HL-60/S4 treated with retinoic acid at 250 ng/mL for 4 days and 3 days (cell line): ENCODE data around the gene TRPV4.

Experiments used
- in situ Hi-C: fragments of 300-500 bp; cut with MboI; formaldehyde crosslinking; loops from 2 replicates; pipeline ENCODE4 v1.7.0; 2022; ENCODE audit warnings: low sequenced_read_pairs

The TRPV4 gene

DNA sequence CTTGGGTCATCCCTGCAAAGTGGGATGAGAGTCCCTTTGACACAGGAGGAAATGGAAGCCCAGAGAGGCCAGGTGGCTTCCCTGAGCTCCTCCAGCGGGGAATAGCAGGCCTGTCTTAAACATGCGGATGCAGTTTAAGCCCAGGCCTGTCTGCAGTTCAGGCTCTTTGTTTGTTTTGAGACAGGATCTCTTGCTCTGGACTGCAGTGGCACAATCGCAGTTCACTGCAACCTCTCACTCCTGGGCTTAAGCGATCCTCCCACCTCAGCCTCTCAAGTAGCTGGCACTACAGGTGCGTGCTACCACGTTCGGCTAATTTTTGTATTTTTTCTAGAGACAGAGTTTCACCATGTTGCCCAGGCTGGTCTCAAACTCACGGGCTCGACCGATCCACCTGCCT, 3.5 kb downstream of the TRPV4 start:
- in situ Hi-C loops: no loop called here

DNA sequence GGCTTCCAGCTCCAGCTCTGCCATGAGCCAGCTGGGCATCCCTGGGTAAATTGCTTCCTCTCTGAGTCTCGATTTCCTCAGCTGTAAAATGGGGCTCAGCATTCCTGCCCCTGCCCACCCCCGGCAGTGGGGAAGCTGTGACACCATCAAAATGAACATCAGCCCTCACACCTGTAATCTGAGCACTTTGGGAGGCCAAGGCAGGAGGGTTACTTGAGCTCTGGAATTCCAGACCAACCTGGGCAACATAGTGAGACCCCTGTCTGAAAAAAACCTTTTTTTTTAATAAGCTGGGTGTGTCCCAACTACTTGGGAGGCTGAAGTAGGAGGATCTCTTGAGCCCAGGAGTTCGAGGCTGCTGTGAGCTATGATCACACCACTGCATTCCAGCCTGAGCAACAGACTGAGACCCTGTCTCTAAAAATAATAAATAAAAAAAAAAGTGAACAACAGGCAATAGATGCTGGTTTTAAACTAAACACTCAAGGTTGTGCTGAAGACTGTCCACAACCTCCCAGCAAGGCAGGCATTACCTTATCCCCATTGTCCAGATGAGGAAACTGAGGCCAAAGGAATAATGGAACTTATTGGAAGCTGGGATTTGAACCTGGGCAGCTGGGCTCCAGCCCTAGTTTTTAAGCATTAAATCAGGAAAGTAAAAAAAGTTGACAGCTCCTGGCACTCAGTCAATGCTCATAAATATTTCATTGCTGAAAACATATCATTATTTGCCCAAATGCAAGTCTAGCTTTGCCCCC, 4.3 kb downstream of the TRPV4 start:
- in situ Hi-C loops: no loop called here

DNA sequence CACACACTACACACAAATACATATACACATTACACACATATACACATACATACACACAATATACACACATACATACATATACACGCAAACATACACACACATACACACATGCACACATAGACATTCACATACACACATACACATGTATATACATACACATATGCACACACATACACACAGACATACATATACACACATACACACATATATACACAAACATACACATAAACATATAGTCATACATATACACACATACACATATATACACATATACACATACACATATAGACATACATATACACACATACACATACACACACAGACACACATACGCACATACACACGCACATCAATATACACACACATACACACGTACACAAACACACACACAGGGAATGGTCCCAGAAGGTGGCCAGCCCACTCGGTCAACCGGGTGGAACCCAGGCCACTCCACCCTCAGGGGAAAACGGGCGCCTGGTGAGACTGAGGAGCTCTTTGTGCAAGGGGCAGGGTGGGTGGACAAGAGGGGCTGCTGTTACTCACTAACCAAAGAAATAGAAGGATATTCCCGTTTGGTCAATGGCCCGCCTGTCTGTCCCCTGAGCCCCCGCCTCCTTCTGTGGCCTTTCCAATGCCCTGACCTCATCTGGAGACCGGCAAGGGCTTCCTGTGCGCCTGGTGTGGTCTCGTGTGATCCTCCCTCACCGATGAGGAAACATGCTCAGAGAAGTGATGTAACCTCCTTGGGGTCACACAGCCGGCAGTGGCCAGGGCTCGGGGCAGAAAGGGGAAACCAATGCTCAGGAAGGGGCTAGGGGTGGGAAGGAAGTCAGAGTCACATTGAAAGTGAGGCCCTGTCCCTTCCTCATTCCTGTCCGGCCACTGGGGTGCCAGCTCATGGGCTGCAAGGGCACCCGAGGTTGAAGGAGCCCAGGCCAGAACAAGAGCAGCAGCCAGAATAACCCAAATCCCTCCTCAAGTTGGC, 5.3 kb downstream of the TRPV4 start:
- in situ Hi-C loops: no loop called here

DNA sequence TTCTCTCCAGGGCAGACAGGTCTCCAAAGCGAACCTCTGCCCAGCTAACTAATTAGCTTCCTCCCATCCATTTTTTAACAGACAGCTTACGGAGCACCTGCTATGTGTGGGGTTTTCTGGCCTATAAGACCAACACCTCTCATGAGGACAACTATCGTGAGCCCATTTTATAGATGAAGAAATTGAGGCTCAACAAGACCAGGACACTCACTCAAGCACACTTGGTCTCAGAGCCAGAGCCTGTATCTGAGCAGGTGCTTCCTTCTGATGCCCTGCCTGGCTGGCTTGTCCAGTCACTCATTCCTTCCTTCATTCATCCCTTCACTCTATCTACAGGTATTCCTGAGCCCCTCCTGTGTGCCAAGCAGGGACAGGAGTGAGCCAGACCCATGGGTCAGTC, 6.1 kb downstream of the TRPV4 start:
- in situ Hi-C loops: no loop called here

DNA sequence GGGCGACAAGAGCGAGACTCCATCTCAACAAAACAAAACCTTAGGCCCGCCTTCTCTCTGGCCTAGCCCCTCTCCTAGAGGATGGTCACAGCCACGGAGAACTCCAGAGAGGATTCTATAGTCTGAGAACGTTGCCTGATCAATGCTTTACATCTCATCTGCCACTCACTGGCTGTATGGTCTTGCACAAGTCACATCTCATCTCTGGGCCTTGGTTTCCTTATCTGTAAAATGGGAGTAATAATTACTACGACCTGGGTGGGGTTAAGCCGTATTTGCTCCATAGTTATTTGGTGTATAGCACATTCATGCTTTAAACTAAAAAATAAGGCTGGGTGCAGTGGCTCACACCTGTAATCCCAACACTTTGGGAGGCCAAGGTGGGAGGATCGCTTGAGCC, 8.5 kb downstream of the TRPV4 start:
- in situ Hi-C loops: no loop called here

DNA sequence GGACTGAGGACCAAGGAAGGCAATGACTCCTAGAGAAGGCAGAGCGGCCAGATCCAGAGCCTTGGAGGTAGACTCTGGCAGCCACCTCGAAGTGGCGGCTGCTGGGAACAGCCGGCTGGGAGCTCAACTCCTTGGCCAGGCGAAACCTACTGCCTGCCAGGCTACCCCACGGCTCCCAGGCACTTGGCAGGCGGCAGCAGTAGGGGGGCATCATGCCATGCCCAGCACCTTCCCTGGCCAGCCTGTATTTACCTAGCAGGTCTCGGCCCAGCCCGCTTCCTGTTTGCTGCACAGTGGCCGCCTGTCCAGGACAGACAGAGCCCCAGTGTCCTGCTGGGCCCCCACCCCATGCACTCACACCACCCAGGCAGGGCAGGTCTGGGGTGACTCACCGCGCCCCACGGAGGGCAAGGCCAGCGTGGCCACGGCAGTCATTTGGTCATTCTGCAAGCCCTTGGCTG, 10.2 kb downstream of the TRPV4 start:
- in situ Hi-C loops: no loop called here

DNA sequence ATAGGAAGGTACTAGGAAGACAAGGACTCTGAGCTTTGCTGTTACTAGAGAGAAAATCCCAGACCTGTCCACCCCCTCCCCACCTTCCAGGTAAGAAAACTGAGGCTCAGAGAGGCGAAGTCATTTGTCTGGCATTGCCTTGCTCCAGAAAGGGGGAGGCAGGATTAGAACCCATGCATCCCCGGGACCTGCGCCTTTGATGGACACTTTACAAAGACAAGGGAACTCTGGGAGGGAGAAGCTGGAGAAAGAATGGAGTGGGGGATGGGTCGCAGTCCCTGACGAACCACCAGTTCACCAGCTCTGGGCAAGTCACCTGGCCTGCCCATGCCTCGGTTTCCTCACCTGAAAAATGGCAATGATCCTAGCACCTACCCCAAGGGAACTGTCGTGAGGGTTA, 10.8 kb downstream of the TRPV4 start:
- in situ Hi-C loops: no loop called here

DNA sequence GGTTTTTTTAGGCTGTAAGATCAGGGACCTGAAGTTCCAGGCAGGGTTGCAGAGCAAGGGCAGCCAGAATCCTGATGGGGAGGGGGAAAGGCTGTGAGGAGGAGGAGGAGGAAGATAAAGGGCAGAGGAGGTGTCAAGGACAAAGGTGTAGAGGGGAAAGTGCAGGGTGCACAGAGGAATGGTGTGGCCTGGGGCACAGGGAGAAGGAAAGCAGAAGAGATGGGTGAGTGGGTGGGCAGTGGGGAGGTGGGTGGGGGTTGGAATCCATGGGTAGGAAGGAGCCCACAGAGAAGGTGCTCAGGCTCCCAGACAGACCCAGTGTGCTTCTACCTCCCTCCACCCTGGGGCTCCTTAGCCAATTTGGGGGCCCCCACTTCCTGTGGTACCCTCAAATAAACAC, 11.2 kb downstream of the TRPV4 start:
- in situ Hi-C loops: no loop called here

DNA sequence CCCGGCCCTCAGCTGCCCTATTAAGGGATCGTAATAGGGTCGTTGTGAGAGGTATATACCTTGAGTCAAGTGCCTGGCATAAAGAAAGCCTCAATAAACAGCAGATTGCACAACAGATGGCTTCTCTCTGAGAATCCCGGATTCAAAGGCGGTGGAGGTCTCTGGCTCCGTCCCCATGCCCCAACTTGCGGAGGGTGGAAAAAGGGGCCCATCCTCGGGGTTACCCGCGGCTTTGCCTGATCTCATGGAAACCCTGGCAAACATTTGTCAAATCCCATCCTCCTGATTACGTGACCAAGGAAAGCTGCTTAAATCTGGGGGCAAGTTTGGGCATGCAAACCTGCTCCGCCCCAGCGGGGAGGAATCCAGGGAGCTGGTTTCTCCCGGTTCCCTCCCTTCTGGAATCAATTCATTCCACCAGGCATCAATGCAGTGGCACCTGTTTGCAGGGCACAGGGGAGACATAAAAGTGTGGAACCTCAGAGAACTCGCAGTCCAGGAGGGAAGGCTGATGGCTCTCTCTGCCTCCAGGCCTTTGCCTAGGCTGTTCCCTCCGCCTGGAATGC, 12.3 kb downstream of the TRPV4 start:
- in situ Hi-C loops: no loop called here

DNA sequence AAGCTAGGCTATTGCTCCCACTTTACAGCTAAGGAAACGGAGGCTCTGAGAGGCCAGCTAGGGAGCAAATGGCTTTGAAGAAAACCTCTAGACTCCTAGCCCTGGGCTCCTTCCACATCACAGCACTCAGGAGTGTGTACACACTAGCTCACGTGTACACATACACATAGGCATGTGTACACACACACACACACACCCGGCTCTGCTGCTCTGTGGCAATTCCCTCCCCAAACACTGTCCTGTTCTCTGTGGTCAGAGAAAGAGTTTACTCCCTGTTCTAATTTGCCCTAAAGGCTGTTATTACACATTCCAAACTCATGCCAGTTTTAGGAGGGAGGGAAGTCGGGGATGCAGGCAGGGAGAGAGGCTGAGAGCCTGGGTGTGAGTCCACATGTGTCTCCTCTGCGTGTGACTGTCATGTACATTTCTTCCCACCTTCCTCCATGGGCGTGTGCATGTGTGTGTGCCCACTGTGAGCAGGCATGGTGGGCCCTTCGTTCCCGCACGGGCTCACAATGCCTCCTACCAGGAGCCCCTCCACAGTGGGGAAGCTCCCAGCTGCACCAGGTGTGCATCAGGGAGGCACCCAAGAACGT, 14.2 kb downstream of the TRPV4 start:
- in situ Hi-C loops: no loop called here

DNA sequence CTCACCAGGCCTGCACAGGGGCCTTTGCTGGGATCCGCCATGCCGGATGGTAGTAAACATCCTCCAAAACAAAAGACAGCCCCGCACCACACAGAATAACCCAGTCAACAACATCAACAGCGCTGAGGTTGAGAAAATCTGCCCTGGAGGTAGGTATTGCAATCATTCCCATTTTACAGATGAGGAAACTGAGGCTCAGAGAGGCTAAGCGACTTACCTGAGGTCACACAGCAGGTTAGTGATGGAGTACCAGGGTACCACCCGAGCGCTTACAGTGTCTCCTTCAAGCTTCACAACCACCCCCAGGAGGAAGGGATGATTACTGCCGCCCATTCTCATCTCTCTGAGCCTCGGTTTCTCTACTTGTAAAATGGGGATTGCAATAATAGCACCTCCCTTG, 14.9 kb downstream of the TRPV4 start:
- in situ Hi-C loops: no loop called here

DNA sequence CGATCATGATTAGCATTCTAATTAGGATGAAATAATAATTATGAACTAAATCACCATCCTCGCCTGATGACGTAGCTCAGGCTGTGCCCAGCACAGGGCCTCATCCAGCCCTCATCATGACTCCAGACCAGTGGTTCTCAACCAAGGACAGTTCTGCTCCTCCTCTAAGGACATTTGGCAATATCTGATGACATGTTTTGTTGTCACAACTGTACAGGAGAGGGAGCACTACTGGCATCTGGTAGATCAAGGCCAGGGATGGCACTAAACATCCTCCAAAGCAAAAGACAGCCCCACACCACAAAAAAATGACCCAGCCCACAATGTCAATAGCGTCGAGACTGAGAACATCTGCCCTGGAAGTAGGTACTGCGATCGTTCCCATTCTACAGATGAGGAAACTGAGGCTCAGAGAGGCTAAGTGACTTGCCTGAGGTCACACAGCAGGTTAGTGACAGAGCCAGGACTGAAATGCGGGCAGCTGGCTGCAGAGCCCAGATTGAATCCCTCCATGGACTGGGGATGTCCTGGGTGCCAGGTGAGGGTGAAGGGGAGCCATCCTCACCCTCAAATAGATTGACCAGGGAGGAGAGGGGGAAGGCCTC, 15.5 kb downstream of the TRPV4 start:
- in situ Hi-C loops: no loop called here

DNA sequence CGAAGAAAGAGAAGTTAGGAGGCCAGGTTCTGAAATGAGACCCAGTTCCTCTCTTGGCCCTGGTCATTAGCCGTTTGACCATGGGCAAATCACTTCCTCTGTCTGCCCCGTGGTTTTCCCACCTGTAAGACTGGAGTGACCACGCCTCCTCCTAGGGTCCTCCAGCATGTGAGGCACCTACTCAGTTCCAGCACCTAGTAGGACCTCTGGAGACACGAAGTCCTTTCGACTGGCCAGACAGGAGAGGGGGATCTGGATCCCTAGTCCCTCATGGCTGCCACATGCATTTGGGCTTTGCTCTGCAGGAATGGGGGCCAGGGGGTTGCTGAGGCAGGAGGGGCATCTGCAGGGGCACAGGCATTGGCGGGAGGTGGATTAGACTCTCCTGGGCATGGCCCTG, 16.3 kb downstream of the TRPV4 start:
- in situ Hi-C loops: no loop called here

DNA sequence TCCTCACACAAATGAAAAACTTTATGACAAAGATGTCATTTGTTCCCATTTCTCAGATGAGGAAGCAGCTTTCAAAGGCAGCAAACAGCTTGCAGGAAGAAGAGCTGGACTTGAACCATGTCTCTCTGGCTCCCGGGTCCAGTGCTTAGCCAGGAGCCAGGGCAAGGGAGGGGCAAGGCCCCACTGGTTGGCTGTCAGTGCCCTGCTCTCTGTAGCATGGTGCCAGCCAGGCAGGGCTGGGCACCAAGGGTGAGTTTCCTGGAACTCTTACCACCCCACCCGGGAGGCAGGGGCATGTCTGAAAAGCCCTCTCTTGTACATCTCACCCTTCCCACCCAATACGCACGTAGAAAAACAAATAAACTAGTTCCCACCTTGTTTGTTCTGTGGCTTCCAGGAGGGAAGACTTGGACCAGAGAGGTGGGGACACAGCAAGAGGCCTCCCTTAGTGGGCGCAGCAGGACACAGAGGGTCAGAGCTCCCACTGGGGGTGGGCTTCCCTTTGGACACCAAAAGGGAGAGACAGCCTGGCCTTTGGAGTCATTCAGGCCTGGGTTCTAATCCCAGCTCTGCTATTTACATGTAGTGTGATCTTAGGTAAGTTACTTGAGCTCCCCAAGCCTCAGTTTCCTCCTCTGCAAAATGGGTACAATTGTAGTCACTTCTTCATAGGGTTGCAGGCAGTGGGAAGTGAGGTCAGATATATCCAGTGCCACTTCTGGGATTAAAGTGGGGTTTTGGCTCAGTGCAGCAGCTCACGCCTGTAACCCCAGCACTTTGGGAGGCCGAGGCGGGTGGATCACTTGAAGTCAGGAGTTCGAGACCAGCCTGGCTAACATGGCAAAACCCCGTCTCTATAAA, 17.2 kb downstream of the TRPV4 start:
- in situ Hi-C loops: no loop called here

DNA sequence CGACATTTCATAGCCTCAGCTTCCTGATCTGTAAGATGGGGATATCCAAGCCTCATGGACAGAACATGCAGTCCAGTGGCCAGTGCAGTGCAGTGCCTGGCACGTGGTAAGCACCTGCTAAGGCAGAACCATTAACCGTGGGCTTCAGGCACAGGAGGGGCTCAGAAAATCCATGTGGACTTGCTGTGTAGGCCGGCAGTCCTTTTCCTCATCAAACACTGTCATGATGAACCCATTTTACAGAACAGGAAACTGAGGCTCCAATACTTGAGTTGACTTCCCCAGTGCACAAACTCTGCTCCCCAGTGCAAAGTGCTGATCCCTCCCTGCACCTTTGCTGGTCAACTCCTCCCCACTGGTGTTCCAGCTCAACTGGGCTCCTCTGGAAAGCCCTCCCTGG, 18.0 kb downstream of the TRPV4 start:
- in situ Hi-C loops: no loop called here

DNA sequence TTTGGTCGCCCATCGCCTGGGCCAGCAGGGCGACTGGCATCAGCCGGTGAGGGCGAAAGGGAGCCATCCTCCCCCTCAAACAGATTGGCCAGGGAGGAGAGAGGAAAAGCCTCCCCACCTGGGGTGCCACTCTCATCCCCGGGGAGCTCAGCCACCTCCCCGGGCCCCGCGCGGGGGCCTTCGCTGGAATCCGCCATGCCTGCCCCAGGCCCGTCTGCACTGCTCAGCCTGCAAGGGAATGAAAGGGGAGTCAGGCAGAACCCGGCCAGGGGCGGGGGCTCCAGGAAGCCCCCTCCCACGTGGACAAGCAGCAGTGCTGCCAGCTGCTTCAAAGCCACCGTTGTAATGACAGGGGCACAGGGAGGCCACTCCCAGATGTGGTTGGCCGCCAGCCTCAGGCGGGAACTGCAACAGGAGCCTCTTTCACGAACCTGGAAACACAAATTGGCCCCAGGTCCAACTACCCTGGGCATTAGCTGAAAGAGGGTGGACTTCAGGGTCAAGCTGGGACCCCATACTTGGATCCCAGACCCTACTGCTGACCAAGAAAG, 18.5 kb downstream of the TRPV4 start:
- in situ Hi-C loops: no loop called here

DNA sequence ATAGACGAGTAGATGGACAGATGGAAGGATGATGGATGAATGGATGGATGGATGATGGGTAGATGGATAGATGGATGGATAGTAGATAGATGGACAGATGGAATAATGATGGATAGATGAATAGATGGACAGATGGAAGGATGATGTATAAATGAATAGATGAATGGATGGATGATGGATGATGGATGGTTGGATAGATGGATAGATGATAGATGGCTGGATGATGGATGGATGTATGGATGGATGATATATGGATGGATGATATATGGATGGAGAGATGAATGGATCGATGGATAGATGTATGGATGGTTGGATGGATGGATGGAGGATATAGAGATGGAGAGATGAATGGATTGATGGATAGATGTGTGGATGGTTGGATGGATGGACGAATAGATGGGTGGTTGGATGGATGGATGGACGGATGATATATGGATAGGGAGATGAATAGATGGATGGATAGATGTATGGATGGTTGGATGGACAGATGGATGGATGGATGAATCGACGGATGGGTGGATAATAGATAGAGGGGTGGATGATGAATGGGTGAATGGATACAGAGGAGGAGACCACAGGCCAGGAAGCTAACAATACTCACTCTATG, 19.3 kb downstream of the TRPV4 start:
- in situ Hi-C loops: no loop called here

DNA sequence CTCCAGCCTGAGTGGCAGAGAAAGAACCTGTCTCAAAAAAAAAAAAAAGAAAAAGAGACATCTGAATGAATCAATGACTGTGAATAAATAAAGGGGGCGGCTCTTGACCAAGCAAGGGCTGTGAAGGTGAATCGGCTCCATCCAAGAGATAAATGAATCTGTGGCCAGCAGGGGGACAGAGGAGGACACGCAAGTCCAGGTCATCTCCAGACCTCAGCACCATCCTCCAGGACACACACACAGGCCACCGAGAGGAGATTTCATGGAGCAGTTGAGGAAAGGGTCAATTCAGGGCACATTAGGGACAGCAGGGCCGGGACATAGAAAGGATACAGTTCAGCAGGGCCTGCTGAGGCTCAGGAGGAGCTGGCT, 21.6 kb downstream of the TRPV4 start:
- in situ Hi-C loops: no loop called here

DNA sequence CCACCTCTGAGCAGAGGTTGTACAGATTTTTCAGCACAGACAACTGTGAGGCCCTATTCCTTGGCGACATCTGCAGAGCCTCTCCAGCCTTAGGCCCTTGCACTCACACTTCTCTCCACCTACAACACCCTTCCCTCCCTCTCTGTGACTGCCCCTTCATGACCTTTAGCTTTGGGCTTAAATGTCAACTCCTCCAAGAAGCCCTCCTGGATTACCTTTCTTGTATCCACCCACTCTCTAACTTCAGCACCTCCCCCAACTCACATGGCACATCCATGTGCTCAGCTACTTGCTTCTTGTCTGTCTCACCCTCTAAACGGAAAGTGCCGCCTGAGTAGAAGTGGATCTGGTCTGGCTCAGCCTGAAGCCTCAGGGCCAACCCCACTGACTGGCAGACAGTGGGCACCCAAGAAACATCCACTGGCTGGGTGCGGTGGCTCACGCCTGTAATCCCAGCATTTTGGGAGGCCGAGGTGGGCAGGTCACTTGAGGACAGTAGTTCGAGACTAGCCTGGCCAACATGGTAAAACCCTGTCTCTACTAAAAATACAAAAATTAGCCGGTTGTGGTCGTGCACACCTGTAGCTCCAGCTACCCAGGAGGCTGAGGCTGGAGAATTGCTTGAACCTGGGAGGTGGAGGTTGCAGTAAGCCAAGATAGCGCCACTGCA, 22.1 kb downstream of the TRPV4 start:
- in situ Hi-C loops: no loop called here
